ENCODE results near the gene EPS8L3.

DNA sequence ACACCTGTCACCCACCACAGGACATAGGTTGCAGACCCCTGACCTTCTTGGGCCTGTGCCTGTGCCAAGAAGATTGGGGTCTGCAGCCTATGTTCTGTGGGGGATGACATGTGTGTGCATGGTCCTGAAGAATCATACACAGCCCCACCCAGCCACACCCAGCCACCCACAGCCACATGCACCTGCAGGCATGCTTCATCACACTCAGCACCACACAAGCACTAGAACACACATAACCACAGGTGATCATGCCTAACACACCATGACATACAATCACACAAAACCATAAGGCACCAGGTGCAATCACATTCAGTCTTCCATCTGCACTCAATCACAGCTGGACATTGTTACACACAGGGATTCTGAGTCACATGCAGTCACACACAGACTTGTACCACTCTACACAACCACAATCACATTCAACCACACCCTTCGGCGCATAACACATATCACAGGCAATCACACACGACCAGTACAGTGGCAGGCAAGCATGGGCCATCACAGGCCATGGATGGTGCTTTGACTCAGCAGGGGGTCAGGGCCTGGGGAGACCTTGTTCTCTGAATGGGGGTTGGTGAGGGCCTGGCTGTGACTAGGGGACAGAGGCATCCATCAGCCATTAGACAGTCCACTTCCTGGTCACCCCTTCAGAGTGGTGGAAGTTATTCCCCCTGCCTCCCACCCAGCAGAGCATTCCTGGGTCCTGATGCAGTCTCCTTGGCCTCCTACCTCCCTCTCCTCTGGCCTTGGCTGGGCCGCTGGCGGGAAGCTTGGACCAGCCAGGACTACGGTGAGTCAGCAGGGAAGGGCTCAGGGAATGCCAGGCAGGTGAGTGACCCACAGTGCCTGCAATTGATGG lies 44.3 kb upstream of the EPS8L3 start:
- TF ChIP-seq CTCF (IDR thresholded peaks at IDR 0.05), result no peak
- TF ChIP-seq POLR2A (IDR thresholded peaks at IDR 0.05), result no peak

All from suprapubic skin (tissue), 3 donors.